Loucy (cell line): ENCODE data around the gene DDX24.

Experiments
- H2AFZ ChIP-seq: fragments of 200-600 bp; sonication (generic); 2 replicates; pipeline ENCODE4 v1.6.0; 2016; ENCODE audit warnings: antibody characterized with exemption, mild to moderate bottlenecking, low read length, moderate library complexity
- H3F3A ChIP-seq: fragments of 200-600 bp; 2 replicates; pipeline ENCODE4 v1.6.0; 2016; ENCODE audit warnings: antibody characterized with exemption, low read depth, mild to moderate bottlenecking
- H3K27me3 ChIP-seq: fragments of 200-600 bp; sonication (generic); 2 replicates; pipeline ENCODE4 v1.6.1; 2014; ENCODE audit warnings: low read length, mild to moderate bottlenecking; ENCODE audit not compliant: insufficient read depth, poor library complexity, severe bottlenecking
- H3K36me3 ChIP-seq: fragments of 200-600 bp; sonication (generic); 2 replicates; pipeline ENCODE4 v1.6.1; 2016; ENCODE audit warnings: low read length; ENCODE audit not compliant: insufficient read depth
- H3K4me1 ChIP-seq: fragments of 200-600 bp; sonication (generic); 2 replicates; pipeline ENCODE4 v1.5.1; 2014; ENCODE audit warnings: low read length, mild to moderate bottlenecking; ENCODE audit not compliant: insufficient read depth, poor library complexity, severe bottlenecking
- H3K4me2 ChIP-seq: fragments of 200-600 bp; sonication (generic); 2 replicates; pipeline ENCODE4 v1.6.0; 2014; ENCODE audit warnings: antibody characterized with exemption, low read length, low read depth, mild to moderate bottlenecking; ENCODE audit not compliant: poor library complexity, severe bottlenecking
- H3K4me3 ChIP-seq: fragments of 200-600 bp; sonication (generic); 2 replicates; pipeline ENCODE4 v1.5.1; 2014; ENCODE audit warnings: low read length, mild to moderate bottlenecking, mixed read lengths; ENCODE audit not compliant: poor library complexity, severe bottlenecking
- H3K79me2 ChIP-seq: fragments of 200-600 bp; sonication (generic); 2 replicates; pipeline ENCODE4 v1.6.1; 2014; ENCODE audit warnings: low read length; ENCODE audit not compliant: insufficient read depth
- H3K9ac ChIP-seq: fragments of 200-600 bp; sonication (generic); 2 replicates; pipeline ENCODE4 v1.6.0; 2014; ENCODE audit warnings: mild to moderate bottlenecking, low read depth, low read length, moderate library complexity; ENCODE audit not compliant: poor library complexity, severe bottlenecking
- H3K9me2 ChIP-seq: fragments of 200-600 bp; sonication (generic); replicated peaks from 2 replicates; pipeline ENCODE4 v1.6.1; 2016; ENCODE audit warnings: low read depth, low read length, mixed read lengths
- H3K9me3 ChIP-seq: fragments of 200-600 bp; sonication (generic); 2 replicates; pipeline ENCODE4 v1.6.1; 2014; ENCODE audit warnings: mild to moderate bottlenecking, antibody characterized with exemption, low read length, low read depth; ENCODE audit not compliant: insufficient read depth
- H4K20me1 ChIP-seq: fragments of 200-600 bp; sonication (generic); 2 replicates; pipeline ENCODE4 v1.6.0; 2014; ENCODE audit warnings: antibody characterized with exemption, low read length, mild to moderate bottlenecking; ENCODE audit not compliant: insufficient read depth, poor library complexity, severe bottlenecking
- EZH2phosphoT487 ChIP-seq: fragments of 200-600 bp; IDR thresholded peaks from 2 replicates; pipeline ENCODE4 v1.6.1; 2018; ENCODE audit warnings: antibody characterized with exemption, mild to moderate bottlenecking, moderate library complexity, borderline replicate concordance
- TF ChIP-seq, protein P1 (sequence below): fragments of 200-600 bp; sonication (generic); conservative IDR thresholded peaks from 2 replicates; pipeline ENCODE4 v1.5.1; 2014; ENCODE audit warnings: mild to moderate bottlenecking, antibody characterized with exemption, low read length

The DDX24 gene

DNA sequence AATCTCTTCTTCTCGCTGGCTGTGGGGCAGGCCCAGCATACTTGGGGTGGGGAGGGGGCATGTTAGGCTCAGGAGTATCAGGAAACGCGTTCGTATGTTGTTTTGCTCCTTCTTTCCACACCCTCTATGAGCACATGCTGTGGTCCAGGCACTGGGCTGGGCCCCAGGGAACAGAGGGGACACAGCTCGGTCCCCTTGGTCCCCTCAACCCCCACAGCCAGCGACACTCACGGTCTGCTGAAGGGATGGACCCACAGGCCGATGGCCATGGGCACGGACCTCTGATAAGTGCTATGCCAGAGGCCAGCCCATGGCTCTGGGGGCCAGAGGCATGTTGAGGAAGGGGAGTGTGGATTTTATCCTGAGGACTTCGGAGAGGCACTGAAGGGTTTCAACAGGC is 35.7 kb upstream of the DDX24 start:
- no peak for TF ChIP-seq EZH2phosphoT487
- TF ChIP-seq, protein P1, sequence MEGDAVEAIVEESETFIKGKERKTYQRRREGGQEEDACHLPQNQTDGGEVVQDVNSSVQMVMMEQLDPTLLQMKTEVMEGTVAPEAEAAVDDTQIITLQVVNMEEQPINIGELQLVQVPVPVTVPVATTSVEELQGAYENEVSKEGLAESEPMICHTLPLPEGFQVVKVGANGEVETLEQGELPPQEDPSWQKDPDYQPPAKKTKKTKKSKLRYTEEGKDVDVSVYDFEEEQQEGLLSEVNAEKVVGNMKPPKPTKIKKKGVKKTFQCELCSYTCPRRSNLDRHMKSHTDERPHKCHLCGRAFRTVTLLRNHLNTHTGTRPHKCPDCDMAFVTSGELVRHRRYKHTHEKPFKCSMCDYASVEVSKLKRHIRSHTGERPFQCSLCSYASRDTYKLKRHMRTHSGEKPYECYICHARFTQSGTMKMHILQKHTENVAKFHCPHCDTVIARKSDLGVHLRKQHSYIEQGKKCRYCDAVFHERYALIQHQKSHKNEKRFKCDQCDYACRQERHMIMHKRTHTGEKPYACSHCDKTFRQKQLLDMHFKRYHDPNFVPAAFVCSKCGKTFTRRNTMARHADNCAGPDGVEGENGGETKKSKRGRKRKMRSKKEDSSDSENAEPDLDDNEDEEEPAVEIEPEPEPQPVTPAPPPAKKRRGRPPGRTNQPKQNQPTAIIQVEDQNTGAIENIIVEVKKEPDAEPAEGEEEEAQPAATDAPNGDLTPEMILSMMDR = no peak
- no peaks in the 10 kb centered on the region for H3K9me2 ChIP-seq
- no peak overlapping the region for H3K9ac ChIP-seq
- H3K4me3 ChIP-seq = no peak overlapping the region
- no peaks in the 10 kb centered on the region for H3K79me2 ChIP-seq
- H3K9me3 ChIP-seq = no peaks in the 10 kb centered on the region
- H3K4me1 ChIP-seq = no peaks in the 10 kb centered on the region
- no peak overlapping the region for H3K4me2 ChIP-seq
- H4K20me1 ChIP-seq = no peaks in the 10 kb centered on the region
- H2AFZ ChIP-seq = no peak overlapping the region
- H3K27me3 ChIP-seq = no peaks in the 10 kb centered on the region
- no peaks in the 10 kb centered on the region for H3K36me3 ChIP-seq
- H3F3A ChIP-seq = no peaks in the 10 kb centered on the region

DNA sequence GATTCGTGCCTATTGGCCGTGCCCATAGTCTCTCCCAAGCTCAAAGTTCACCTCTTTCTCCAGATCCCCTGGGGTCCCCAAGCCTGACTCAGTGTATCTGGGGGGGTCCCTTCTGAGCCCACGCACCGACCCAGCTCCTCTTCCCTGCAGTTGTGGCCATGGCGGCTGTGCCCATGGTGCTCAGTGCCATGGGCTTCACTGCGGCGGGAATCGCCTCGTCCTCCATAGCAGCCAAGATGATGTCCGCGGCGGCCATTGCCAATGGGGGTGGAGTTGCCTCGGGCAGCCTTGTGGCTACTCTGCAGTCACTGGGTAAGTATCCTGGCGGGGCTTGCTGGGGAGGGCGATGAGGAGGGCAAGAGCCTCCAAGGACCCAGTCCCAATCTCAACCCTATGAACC is 34.6 kb upstream of the DDX24 start:
- Histone ChIP-seq H3K4me1 (no peaks in the 10 kb centered on the region), H3K9me2 (no peaks in the 10 kb centered on the region), H4K20me1 (no peaks in the 10 kb centered on the region), H3K9ac (no peak overlapping the region), H3K36me3 (no peaks in the 10 kb centered on the region), H3K4me2 (no peak overlapping the region), H3K79me2 (no peaks in the 10 kb centered on the region), H2AFZ (no peak overlapping the region), H3K9me3 (no peaks in the 10 kb centered on the region), H3K4me3 (no peak overlapping the region), H3F3A (no peaks in the 10 kb centered on the region), H3K27me3 (no peaks in the 10 kb centered on the region)
- no peak for TF ChIP-seq EZH2phosphoT487
- TF ChIP-seq, protein P1 = no peak

DNA sequence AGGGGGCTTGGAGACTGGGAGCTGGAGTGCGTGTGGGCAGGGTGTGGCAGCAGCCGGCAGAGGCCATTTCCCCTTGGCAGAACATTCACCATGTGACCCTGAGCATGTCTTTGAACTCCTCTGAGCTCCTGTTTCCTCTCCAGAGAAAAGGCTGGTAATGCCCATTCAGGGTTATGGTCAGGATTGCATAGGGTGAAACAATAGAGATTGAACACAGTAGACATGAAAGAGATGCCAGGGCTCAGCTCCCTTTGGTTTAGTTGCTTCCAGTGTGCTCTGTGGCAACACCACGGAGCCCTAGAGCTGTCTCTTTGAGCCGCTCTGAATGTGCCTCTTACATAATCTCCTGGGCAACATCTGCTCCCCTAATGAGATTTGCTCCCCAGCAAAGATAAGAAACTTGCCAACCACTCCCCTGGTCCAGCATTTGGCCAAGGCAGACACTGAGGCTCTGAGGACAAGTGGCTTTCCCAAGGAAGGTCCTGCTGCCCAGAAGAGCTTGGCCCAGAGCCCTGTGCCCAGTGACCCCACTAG is 34.1 kb upstream of the DDX24 start:
- H4K20me1 ChIP-seq = no peaks in the 10 kb centered on the region
- no peak overlapping the region for H3K9ac ChIP-seq
- H3K27me3 ChIP-seq = no peaks in the 10 kb centered on the region
- no peaks in the 10 kb centered on the region for H3K79me2 ChIP-seq
- no peak overlapping the region for H3K4me2 ChIP-seq
- H3K4me3 ChIP-seq = no peak overlapping the region
- H3K4me1 ChIP-seq = no peaks in the 10 kb centered on the region
- no peaks in the 10 kb centered on the region for H3F3A ChIP-seq
- H2AFZ ChIP-seq = no peak overlapping the region
- TF ChIP-seq, protein P1 = no peak
- no peak for TF ChIP-seq EZH2phosphoT487
- H3K36me3 ChIP-seq = no peaks in the 10 kb centered on the region
- no peaks in the 10 kb centered on the region for H3K9me3 ChIP-seq
- H3K9me2 ChIP-seq = no peaks in the 10 kb centered on the region
